ENCODE data around the gene MOAP1.

- TF ChIP-seq E2F6 (IDR thresholded peaks at IDR 0.05) (no peak), TAF1 (IDR thresholded peaks at IDR 0.05; ENCODE audit: low read depth, low read length) (no peak), CTCF (IDR thresholded peaks at IDR 0.05; ENCODE audit: control extremely low read depth in 1 of 3, insufficient read depth in 1 of 3, low read depth in 1 of 3, low read length in 3 of 3) (no peak), EZH2 (IDR thresholded peaks at IDR 0.05; ENCODE audit: low read depth, low read length, severe bottlenecking) (no peak), CEBPB (IDR thresholded peaks at IDR 0.05; ENCODE audit: low read depth, low read length) (no peak)
Measured at GRCh38 chr14:93155667-93156066, 29.0 kb downstream of the MOAP1 start.
